Measurements from ENCODE around the gene FAS.

The FAS gene

GRCh38 chr10:88971221-88972061 is 19.2 kb upstream of the FAS start:
- no peak for DNase-seq

GRCh38 chr10:88974012-88974411 is 16.6 kb upstream of the FAS start:
- DNase-seq = no peak

- peak in 1 of 2 donors; percentile 33 for DNase-seq
Measured at GRCh38 chr10:88974446-88975376, 15.9 kb upstream of the FAS start.

GRCh38 chr10:88975377-88975720 is 15.2 kb upstream of the FAS start:
- no peak for DNase-seq

GRCh38 chr10:88978463-88978862 is 12.1 kb upstream of the FAS start:
- DNase-seq = no peak

GRCh38 chr10:88979153-88979562 is 11.4 kb upstream of the FAS start:
- no peak for DNase-seq

GRCh38 chr10:88979603-88980002 is 11.0 kb upstream of the FAS start:
- no peak for DNase-seq

- DNase-seq = no peak
Measured at GRCh38 chr10:88980247-88980646, 10.4 kb upstream of the FAS start.

GRCh38 chr10:88980800-88981199 is 9.8 kb upstream of the FAS start:
- DNase-seq = no peak

- DNase-seq = no peak
Measured at GRCh38 chr10:88981435-88981834, 9.2 kb upstream of the FAS start.

- DNase-seq = no peak
Measured at GRCh38 chr10:88982366-88982765, 8.2 kb upstream of the FAS start.

GRCh38 chr10:88983206-88983605 is 7.4 kb upstream of the FAS start:
- DNase-seq = no peak

GRCh38 chr10:88983939-88984338 is 6.7 kb upstream of the FAS start:
- no peak for DNase-seq

- DNase-seq = no peak
Measured at GRCh38 chr10:88984525-88984924, 6.1 kb upstream of the FAS start.

- peak in 1 of 2 donors; percentile 42 for DNase-seq
Measured at GRCh38 chr10:88986549-88987242, 3.9 kb upstream of the FAS start.

- peak in 1 of 2 donors; percentile 51 for DNase-seq
Measured at GRCh38 chr10:88987243-88987725, 3.3 kb upstream of the FAS start.

- DNase-seq = no peak
Measured at GRCh38 chr10:88987840-88988239, 2.8 kb upstream of the FAS start.

GRCh38 chr10:88989423-88989822 is 1.2 kb upstream of the FAS start:
- no peak for DNase-seq

GRCh38 chr10:88989824-88990383 is 694 bp upstream of the FAS start:
- DNase-seq = peak in 1 of 2 donors; percentile 69

GRCh38 chr10:88991161-88991898 is 732 bp downstream of the FAS start:
- peak; percentile 57 to 59 for DNase-seq

- no peak for DNase-seq
Measured at GRCh38 chr10:88991899-88992320, 1.3 kb downstream of the FAS start.

- no peak for DNase-seq
Measured at GRCh38 chr10:88992921-88993524, 2.4 kb downstream of the FAS start.

Data from bone marrow (tissue), 2 donors.